Stromal cell of bone marrow (primary cell): ENCODE measurements around the gene HDAC4.

Experiments
- DNase-seq: peaks from one replicate; pipeline ENCODE4 v3.0.0-alpha.2; 2012; ENCODE audit warnings: low read depth

Gene HDAC4

DNA sequence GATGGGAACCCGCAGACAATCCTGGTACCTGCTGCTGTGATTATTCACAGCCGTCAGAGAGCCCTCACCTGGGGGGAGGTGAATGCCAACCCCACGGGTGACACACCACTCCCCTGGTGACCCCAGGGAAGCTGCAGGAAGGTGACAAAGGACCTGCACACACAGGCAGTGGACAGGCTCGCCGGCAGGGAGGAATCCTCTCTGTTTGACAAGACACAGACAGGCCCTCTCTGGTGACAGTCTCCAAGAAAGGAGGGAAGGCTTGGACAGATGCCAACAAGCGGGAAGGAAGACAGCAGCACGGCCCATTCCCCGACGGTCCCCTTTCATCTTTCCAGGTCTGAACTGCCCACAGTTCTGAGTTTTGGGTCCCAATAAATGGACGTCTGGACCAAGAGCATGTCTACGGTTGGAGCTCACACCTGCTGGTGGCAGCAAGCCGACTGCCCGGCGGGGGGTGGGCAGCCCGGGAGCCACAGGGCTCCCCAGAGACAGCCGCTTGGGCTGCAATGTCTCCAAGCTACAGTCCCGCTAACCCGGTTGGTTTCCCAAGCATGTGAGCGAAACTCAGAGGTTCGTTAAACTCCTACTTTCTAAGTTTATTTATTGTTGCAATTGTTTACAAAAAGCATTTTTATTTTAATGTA lies 31.8 kb downstream of the HDAC4 start:
- DNase-seq: no peak

- DNase-seq: no peak
Measured at GRCh38 chr2:239368321-239368720, 32.5 kb downstream of the HDAC4 start.

DNA sequence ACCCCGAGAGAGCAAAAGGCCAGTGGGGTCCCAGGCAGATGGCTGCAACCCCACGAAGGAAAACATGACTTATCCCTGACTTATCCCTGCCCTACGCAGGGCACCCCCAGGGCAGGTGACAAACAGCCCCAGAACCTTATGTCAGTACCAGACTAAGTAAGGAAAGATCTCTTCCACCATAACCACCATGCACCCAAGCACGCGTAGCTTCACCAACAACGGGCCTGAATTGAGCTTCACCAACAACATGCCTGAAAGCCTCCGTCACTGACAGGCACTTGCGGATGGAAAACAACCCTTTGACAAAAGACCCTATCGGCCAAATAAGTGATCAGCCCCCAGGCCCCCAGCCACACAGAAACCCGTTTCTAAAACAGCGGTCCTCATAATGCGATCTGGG lies 34.1 kb downstream of the HDAC4 start:
- DNase-seq: no peak

DNA sequence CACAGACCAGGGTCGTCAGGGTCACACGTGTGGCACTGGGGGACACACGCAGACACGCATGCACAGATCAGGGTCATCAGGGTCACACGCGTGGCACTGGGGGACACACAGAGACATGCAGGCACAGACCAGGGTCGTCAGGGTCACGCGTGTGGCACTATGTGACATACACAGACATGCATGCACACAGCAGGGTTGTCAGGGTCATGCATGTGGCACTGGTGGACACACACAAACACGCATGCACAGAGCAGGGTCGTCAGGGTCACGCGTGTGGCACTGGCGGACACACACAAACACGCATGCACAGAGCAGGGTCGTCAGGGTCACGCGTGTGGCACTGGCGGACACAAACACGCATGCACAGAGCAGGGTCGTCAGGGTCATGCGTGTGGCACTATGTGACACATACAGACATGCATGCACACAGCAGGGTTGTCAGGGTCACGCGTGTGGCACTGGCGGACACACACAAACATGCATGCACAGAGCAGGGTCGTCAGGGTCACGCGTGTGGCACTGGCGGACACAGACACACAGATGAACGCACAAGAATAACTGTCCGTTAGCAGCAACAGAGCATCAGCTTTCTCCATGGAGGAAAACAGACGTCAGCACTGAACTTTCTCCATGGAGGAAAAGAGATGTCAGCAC lies 34.9 kb downstream of the HDAC4 start:
- no peak for DNase-seq

DNA sequence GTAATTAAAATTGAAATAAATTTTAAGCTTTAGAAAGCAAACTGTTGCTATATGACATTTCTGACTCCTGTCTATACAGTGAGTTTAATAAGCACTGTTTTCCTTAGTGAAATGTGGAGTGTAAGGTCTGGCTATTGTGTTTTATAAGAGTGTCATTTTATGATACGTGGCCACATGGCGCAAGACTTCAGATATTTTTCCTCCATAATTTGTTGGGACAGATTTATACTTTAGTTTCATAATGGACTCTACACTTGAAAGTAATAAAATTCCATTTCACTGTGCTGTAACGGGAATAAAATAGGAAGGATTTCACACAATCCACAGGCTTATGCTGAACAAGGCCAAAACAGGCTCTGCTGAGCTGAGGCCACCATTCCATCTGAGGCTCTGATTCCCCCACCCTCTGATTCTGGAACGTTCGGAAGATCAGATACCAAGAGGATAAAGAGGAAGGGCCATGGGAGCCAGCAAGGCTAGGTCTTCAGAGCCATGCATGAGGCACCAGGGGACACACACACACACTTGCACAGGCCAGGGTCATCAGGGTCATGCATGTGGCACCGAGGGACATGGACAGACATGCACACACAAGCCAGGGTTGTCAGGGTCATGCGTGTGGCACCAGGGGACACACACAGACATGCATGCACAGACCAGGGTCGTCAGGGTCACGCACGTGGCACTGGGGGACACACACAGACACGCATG lies 35.6 kb downstream of the HDAC4 start:
- no peak for DNase-seq

GRCh38 chr2:239363946-239364637 lies 36.7 kb downstream of the HDAC4 start:
- no peak for DNase-seq

DNA sequence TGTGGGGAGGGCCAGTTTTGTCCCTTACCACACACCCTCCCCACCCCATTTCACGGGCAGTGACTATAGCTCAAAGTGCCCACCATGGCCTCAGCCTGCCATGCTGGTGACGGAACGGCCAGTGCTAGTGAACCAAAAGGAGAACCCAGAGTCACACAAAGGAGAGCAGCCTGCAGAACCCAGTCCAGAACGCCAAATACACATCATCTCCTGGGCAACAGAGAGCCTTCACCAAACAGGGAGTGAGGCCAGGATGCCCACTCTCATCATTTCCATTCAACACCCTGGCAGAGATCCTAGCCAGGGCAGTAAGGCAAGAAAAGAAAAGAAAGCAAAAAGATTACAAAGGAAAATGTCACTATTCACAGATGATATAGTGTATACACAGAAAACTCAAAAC lies 38.3 kb downstream of the HDAC4 start:
- DNase-seq: no peak

- no peak for DNase-seq
Measured at GRCh38 chr2:239361311-239361642, 39.5 kb downstream of the HDAC4 start.

DNA sequence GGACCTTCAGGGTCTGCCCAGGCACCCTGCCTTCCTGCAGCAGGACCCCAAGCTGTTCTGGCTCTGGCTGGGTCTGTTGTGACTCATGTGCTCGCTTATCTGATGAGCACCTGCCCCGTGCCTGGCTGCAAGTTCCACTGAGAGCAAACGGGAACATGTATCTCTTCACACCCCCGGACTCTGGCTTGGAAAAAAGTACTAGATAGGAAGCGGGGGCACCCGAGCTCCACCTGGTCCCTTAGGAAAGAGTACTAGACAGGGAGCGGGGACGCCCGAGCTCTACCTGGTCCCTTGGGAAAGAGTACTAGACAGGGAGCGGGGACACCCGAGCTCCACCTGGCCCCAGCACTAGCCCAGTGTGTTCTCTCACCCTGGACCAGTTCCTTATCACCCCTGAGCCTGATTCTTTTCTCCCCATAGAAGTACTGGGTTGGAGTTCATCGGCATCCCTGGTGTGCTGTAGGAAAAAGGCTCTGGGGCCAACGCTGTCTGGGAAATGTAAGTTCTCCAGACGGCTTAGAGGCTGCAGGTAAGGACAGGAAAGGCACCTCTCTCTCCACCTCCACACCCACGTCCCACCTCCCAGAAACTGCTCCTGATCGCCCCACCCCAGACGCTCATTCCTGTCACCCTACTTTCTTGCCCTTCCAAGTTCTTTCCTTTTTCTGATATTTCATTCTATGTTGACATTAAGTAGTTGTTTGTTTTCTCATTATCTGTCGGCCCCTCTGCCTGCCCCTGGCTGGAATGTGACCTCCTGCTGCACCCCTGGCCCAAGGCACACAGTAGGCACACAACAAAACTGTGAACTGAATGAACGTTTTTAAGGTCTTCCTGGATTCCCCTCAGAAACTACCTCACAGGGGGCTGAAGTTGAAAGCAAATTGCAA lies 40.2 kb downstream of the HDAC4 start:
- DNase-seq: no peak

- no peak for DNase-seq
Measured at GRCh38 chr2:239360008-239360407, 40.8 kb downstream of the HDAC4 start.

- no peak for DNase-seq
Measured at GRCh38 chr2:239359196-239359912, 41.5 kb downstream of the HDAC4 start.

DNA sequence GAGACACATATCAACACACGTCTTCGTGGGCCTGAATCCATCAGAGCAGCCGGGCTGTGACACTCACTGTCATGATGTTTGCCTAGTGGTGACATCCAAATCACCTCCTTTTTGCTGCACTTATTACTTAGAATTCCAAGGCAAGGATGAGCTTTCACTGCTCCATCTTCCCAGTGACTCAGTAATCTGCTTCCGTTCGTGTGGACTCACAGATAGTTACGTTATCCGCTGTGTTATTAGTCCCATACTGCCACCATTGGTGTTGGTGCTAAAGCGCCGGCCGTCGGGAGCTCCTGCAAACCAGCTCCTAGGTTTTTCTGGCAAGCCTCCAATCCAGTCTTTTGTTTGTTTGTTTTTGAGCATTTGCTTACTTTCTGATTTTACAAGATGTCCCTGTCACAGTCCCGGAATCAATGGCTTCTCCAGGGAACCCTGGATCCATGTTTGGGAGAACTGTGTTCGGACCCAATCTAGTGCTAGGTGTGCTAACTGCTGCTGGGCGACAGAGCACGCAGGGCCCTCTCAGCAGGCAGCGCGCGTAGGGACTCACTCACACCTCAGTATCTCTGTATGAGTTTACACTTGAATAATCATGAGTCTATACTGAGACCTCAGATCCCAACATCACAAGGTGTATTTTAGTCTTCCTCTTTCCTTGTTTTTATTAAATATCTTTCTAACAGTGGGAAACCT lies 42.6 kb downstream of the HDAC4 start:
- no peak for DNase-seq

DNA sequence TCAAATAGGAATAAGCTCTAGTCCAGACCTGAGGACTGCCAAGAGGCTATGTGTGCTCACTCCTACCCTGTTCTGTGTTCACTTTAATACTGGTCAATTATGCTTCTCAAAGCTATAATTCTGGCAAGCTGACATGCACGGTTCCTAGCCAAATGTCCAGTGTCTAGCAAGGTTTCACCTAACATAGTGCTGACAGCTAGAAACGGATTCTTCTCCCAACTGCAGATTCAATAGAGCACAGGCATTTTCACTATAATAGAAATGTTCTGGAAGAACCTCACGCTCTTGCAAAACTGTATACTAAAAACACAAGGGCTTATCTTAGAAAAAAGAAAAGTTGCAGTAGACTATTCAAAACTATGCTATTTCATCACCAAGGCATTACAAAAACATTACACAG lies 45.1 kb downstream of the HDAC4 start:
- DNase-seq: no peak

- no peak for DNase-seq
Measured at GRCh38 chr2:239355139-239355538, 45.7 kb downstream of the HDAC4 start.

DNA sequence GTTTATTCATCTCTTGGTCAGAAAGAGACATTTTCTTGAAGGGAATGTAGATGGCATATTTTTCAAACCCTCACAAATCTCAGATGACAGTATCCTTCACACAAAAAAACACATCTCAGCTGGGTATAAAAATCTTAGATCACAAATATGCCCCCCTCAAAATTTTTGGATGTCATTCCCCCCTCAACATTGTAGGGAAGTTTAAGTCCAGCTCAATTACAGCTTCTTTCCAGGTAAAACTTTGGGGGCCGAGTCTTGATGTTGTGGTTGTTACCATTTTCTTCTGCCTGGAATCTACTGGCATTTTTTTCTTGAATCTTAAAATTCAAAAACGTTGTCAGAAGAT lies 46.1 kb downstream of the HDAC4 start:
- DNase-seq: no peak

GRCh38 chr2:239354132-239354790 lies 46.6 kb downstream of the HDAC4 start:
- DNase-seq: no peak

- no peak for DNase-seq
Measured at GRCh38 chr2:239353692-239354091, 47.1 kb downstream of the HDAC4 start.

DNA sequence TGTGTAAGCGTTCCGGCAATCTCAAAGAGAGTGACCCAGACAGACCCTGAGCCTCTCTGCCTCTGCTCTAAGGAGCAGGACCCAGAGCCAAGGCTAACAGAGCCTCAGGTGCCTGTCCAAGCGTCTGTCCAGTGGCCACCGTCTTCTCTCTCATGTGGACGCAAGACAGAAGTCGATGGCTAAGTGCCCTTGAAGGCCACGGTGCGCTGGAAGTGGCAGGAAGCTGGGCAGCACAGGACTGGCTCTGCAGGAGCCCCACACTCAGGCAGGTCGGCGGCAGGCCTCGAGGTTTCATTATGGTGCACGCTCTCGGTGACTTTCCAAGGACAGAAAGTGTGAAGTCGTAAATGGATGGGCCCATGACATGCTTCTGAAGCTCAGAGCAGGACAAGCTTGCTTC lies 49.1 kb downstream of the HDAC4 start:
- no peak for DNase-seq

- DNase-seq: no peak
Measured at GRCh38 chr2:239349453-239350135, 51.2 kb downstream of the HDAC4 start.
